ENCODE results near the gene CYP4F11.
"Not testable (repeated sequence)": the region's sequence is repeated elsewhere in the genome, so short reads cannot be mapped to it uniquely, and the experiment has no call there.

DNA sequence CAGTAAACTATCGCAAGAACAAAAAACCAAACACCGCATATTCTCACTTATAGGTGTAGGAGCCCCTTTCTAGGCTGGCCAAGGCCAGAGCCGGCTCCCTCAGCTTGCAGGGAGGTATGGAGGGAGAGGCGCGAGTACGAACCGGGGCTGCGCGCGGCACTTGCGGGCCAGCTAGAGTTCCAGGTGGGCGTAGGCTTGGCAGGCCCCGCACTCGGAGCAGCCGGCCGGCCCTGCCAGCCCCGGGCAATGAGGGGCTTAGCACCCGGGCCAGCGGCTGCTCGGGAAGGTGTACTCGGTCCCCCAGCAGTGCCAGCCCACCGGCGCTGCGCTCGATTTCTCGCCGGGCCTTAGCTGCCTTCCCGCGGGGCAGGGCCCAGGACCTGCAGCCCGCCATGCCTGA lies 34.8 kb downstream of the CYP4F11 start:
- TF ChIP-seq, protein P1, sequence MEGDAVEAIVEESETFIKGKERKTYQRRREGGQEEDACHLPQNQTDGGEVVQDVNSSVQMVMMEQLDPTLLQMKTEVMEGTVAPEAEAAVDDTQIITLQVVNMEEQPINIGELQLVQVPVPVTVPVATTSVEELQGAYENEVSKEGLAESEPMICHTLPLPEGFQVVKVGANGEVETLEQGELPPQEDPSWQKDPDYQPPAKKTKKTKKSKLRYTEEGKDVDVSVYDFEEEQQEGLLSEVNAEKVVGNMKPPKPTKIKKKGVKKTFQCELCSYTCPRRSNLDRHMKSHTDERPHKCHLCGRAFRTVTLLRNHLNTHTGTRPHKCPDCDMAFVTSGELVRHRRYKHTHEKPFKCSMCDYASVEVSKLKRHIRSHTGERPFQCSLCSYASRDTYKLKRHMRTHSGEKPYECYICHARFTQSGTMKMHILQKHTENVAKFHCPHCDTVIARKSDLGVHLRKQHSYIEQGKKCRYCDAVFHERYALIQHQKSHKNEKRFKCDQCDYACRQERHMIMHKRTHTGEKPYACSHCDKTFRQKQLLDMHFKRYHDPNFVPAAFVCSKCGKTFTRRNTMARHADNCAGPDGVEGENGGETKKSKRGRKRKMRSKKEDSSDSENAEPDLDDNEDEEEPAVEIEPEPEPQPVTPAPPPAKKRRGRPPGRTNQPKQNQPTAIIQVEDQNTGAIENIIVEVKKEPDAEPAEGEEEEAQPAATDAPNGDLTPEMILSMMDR (IDR thresholded peaks at IDR 0.05), result not testable (repeated sequence)
- not testable (repeated sequence) for TF ChIP-seq POLR2AphosphoS5 (IDR thresholded peaks at IDR 0.05)

Data from upper lobe of left lung (tissue), 4 donors.